MM.1S (cell line): ENCODE results near the gene GNAI3.
"Not testable (repeated sequence)": the region's sequence is repeated elsewhere in the genome, so short reads cannot be mapped to it uniquely, and the experiment has no call there.

Experiments used
- DNase-seq: peaks from one replicate; pipeline ENCODE4 v3.0.0-alpha.2; 2015
- H2AFZ ChIP-seq: fragments of 300-600 bp; sonication (generic); 2 replicates; pipeline ENCODE4 v1.6.0; 2016; ENCODE audit warnings: antibody characterized with exemption, low read length
- H3F3A ChIP-seq: fragments of 300-600 bp; sonication (generic); 2 replicates; pipeline ENCODE4 v1.6.1; 2016; ENCODE audit warnings: mild to moderate bottlenecking, antibody characterized with exemption, low read length, moderate library complexity, mixed read lengths; ENCODE audit not compliant: insufficient read depth
- H3K27ac ChIP-seq: fragments of 300-600 bp; sonication (generic); 2 replicates; pipeline ENCODE4 v1.5.1; 2016; ENCODE audit warnings: mild to moderate bottlenecking, low read length
- H3K27me3 ChIP-seq: fragments of 300-600 bp; sonication (generic); replicated peaks from 2 replicates; pipeline ENCODE4 v1.6.0; 2016; ENCODE audit warnings: low read length; ENCODE audit not compliant: insufficient read depth
- H3K36me3 ChIP-seq: fragments of 300-600 bp; sonication (generic); replicated peaks from 2 replicates; pipeline ENCODE4 v1.6.1; 2016; ENCODE audit warnings: mild to moderate bottlenecking, low read length, mixed read lengths; ENCODE audit not compliant: insufficient read depth
- H3K4me1 ChIP-seq: fragments of 300-600 bp; sonication (generic); 2 replicates; pipeline ENCODE4 v1.6.1; 2016; ENCODE audit warnings: low read length, mixed read lengths
- H3K4me2 ChIP-seq: fragments of 300-600 bp; sonication (generic); 2 replicates; pipeline ENCODE4 v1.6.0; 2016; ENCODE audit warnings: low read depth, low read length
- H3K4me3 ChIP-seq: fragments of 300-600 bp; sonication (generic); 2 replicates; pipeline ENCODE4 v1.5.1; 2016; ENCODE audit warnings: low read length, mixed read lengths
- H3K79me2 ChIP-seq: fragments of 300-600 bp; sonication (generic); 2 replicates; pipeline ENCODE4 v1.6.1; 2016; ENCODE audit warnings: mixed run types, low read length, mixed read lengths
- H3K9ac ChIP-seq: fragments of 300-600 bp; sonication (generic); 2 replicates; pipeline ENCODE4 v1.6.1; 2016; ENCODE audit warnings: low read length, mixed read lengths
- H3K9me2 ChIP-seq: fragments of 300-600 bp; sonication (generic); replicated peaks from 2 replicates; pipeline ENCODE4 v1.6.1; 2016; ENCODE audit warnings: mild to moderate bottlenecking, low read length, mixed read lengths; ENCODE audit not compliant: insufficient read depth
- H3K9me3 ChIP-seq: fragments of 300-600 bp; sonication (generic); replicated peaks from 2 replicates; pipeline ENCODE4 v1.6.1; 2016; ENCODE audit warnings: mild to moderate bottlenecking, low read length, mixed read lengths; ENCODE audit not compliant: insufficient read depth
- H4K20me1 ChIP-seq: fragments of 300-600 bp; sonication (generic); 2 replicates; pipeline ENCODE4 v1.6.1; 2016; ENCODE audit warnings: mild to moderate bottlenecking, low read length, moderate library complexity, mixed read lengths; ENCODE audit not compliant: insufficient read depth
- EZH2 ChIP-seq: fragments of 300-600 bp; sonication (generic); optimal IDR thresholded peaks from 2 replicates; pipeline ENCODE3; 2017; ENCODE audit warnings: low read depth, mild to moderate bottlenecking, antibody characterized with exemption, low read length, mixed read lengths
- EZH2phosphoT487 ChIP-seq: fragments of 300-600 bp; sonication (generic); IDR thresholded peaks from 2 replicates; pipeline ENCODE4 v1.6.1; 2018; ENCODE audit warnings: antibody characterized with exemption, low read length
- TF ChIP-seq, protein P1 (sequence below): fragments of 300-600 bp; sonication (generic); IDR thresholded peaks from 2 replicates; pipeline ENCODE4 v1.5.1; 2016; ENCODE audit warnings: antibody characterized with exemption, low read length, mixed read lengths

GNAI3 gene

GRCh38 chr1:109658533-109659042, 110.2 kb downstream of the GNAI3 start:
- Histone ChIP-seq H2AFZ (no peak overlapping the region), H3K27me3 (no peaks in the 10 kb centered on the region), H3K4me2 (no peak overlapping the region), H3K36me3 (no peaks in the 10 kb centered on the region), H3K9me3 (no peaks in the 10 kb centered on the region), H3K79me2 (no peaks in the 10 kb centered on the region), H3K4me3 (no peak overlapping the region), H3K4me1 (no peaks in the 10 kb centered on the region), H3K9ac (no peak overlapping the region), H3F3A (no peaks in the 10 kb centered on the region), H3K27ac (no peak overlapping the region), H4K20me1 (no peaks in the 10 kb centered on the region), H3K9me2 (no peaks in the 10 kb centered on the region)
- no peak for TF ChIP-seq EZH2phosphoT487
- no peak for TF ChIP-seq EZH2
- TF ChIP-seq, protein P1, sequence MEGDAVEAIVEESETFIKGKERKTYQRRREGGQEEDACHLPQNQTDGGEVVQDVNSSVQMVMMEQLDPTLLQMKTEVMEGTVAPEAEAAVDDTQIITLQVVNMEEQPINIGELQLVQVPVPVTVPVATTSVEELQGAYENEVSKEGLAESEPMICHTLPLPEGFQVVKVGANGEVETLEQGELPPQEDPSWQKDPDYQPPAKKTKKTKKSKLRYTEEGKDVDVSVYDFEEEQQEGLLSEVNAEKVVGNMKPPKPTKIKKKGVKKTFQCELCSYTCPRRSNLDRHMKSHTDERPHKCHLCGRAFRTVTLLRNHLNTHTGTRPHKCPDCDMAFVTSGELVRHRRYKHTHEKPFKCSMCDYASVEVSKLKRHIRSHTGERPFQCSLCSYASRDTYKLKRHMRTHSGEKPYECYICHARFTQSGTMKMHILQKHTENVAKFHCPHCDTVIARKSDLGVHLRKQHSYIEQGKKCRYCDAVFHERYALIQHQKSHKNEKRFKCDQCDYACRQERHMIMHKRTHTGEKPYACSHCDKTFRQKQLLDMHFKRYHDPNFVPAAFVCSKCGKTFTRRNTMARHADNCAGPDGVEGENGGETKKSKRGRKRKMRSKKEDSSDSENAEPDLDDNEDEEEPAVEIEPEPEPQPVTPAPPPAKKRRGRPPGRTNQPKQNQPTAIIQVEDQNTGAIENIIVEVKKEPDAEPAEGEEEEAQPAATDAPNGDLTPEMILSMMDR: no peak
- DNase-seq: no peak

GRCh38 chr1:109659145-109659544, 110.7 kb downstream of the GNAI3 start:
- Histone ChIP-seq H2AFZ (no peak overlapping the region), H3K36me3 (no peaks in the 10 kb centered on the region), H3F3A (no peaks in the 10 kb centered on the region), H3K9me2 (no peaks in the 10 kb centered on the region), H3K4me1 (no peaks in the 10 kb centered on the region), H4K20me1 (no peaks in the 10 kb centered on the region), H3K9ac (no peak overlapping the region), H3K27me3 (no peaks in the 10 kb centered on the region), H3K9me3 (no peaks in the 10 kb centered on the region), H3K27ac (no peak overlapping the region), H3K79me2 (no peaks in the 10 kb centered on the region), H3K4me2 (no peak overlapping the region), H3K4me3 (no peak overlapping the region)
- no peak for DNase-seq
- TF ChIP-seq EZH2: no peak
- TF ChIP-seq, protein P1: no peak
- TF ChIP-seq EZH2phosphoT487: no peak

- no peaks in the 10 kb centered on the region for H3K36me3 ChIP-seq
- no peak overlapping the region for H3K4me3 ChIP-seq
- DNase-seq: no peak
- TF ChIP-seq EZH2 (no peak), EZH2phosphoT487 (no peak)
- H3K9me3 ChIP-seq: no peaks in the 10 kb centered on the region
- H2AFZ ChIP-seq: no peak overlapping the region
- H3K9ac ChIP-seq: no peak overlapping the region
- H3K4me2 ChIP-seq: no peak overlapping the region
- no peaks in the 10 kb centered on the region for H3K4me1 ChIP-seq
- no peaks in the 10 kb centered on the region for H3K79me2 ChIP-seq
- H3K27ac ChIP-seq: no peak overlapping the region
- no peaks in the 10 kb centered on the region for H4K20me1 ChIP-seq
- no peaks in the 10 kb centered on the region for H3F3A ChIP-seq
- no peaks in the 10 kb centered on the region for H3K9me2 ChIP-seq
- H3K27me3 ChIP-seq: no peaks in the 10 kb centered on the region
Measured at GRCh38 chr1:109659997-109660690, 111.7 kb downstream of the GNAI3 start.

- H3K27ac ChIP-seq, H3K79me2 ChIP-seq, H3K27me3 ChIP-seq, H3K9me2 ChIP-seq, H2AFZ ChIP-seq, H3K4me2 ChIP-seq, H3F3A ChIP-seq, DNase-seq, H4K20me1 ChIP-seq, H3K4me1 ChIP-seq, H3K9me3 ChIP-seq, H3K4me3 ChIP-seq, H3K36me3 ChIP-seq, H3K9ac ChIP-seq: not testable (repeated sequence)
Measured at GRCh38 chr1:109660691-109661026, 112.2 kb downstream of the GNAI3 start.
